Dedifferentiated amniotic fluid mesenchymal stem cell (primary cell): Measurements from ENCODE around the gene FOXK1.

Source experiments
- DNase-seq: peaks from one replicate; pipeline ENCODE4 v3.0.0-alpha.2; 2016; ENCODE audit errors: extremely low spot score

FOXK1 gene

DNA sequence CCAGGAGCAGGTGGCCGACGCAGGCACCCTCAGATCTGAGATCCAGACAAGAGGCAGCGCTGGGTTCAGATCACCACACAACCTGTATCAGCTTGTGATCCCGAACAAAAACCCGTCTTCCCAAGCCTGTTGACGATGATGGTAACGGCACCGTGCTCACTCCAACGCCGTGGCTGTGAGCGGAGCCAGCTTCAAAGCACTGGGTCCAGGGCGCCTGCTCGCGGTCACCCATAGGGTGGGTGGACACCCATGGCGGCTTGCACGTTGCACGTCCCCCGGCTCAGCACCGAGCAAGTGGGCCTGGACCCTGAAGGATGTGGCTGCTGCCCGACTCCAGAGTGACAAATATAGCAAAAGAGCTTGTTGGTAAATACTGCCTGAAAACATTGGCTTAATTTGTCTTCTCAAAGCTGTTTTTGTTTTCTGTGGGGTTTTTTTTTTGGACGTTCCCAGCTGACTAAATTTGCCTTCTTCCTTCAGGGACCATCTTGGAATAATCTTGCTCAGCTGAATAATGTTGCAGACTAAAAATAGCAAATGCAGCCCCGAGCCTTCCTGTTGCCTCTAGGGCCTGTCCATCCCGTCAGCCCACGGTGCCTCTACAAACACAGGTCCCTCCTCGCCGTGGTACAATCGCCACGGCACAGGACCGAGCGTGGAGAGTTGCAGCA, 41.0 kb downstream of the FOXK1 start:
- DNase-seq, result no peak

DNA sequence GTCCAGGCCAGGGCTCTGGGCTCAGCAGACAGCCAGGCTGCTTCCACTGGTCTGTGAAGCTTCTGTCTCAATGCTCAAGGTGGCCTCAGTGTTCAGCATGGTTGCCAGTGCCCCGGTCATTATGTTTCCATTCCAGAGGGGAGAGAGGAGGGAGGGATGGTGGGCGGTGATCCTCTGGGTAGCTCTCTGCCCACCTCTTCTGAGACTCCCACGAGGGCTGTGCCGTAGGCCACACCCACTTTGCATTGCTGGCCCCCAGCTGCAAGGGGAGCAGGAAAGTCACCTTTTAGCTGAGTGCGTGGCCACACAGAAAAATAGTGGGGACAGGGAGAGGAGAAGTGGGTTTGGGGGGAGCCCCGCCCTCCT, 42.5 kb downstream of the FOXK1 start:
- DNase-seq, result no peak

GRCh38 chr7:4725014-4725849, 43.1 kb downstream of the FOXK1 start:
- DNase-seq, result peak; percentile 86

- DNase-seq, result no peak
Observed at GRCh38 chr7:4725850-4726450, 43.9 kb downstream of the FOXK1 start.

DNA sequence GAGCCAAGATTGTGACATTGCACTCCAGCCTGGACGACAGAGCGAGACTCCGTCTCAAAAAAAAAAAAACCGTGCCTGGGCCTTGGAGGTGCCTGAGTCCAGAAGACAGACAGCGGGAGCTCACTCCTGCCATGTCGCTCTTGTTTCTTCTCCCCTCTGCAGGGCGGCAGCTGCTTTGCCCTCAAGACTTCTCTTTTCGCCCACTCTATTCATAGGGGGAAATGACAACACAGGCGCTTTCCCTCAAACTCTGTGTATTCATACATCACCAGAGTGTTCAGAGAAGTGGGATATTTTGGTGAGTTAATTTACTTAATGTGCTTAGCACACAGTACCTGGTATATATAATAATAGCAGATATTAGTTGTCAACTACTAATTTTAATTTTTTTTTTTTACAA, 44.5 kb downstream of the FOXK1 start:
- no peak for DNase-seq

- DNase-seq, result no peak
Observed at GRCh38 chr7:4727914-4728705, 46.0 kb downstream of the FOXK1 start.

DNA sequence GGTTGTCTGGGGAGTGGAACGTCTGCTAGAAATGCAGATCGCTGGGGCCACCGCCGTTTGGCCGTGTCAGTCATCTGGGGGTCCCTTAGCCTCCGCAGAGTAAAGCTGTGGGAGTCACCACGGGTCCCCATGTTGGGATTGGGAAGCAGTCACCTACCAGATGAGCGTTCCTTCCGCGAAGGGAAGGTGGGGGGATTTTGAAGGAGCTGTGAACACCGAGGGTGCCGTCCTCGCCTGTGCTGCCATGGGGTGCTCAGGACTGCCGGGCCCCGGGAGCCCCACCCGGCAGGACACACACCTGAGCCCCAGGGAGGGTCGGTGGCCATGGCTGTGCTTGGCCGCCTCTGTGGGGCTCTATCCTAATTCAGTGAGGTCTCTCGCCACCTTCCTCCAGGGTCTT, 47.2 kb downstream of the FOXK1 start:
- DNase-seq, result no peak

DNA sequence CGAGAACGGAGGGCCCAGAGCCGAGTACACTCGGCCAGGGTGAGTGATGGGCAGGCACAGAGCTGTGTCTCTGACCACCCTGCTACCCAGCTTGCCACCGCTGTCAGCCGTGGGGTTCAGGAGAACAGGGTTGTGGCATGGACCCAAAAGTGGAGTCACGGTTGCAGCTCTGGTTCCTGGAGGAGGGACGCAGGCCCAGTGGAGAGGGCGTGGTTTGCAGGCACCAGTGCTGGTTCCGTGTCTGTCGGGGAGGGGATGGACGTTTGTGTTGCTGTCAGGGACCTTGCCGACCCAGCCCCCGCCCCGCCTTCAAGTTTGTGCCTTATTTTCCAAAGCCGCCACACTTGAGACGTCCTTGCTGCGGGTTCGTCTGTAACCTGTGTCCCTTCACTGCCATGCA, 48.2 kb downstream of the FOXK1 start:
- no peak for DNase-seq

DNA sequence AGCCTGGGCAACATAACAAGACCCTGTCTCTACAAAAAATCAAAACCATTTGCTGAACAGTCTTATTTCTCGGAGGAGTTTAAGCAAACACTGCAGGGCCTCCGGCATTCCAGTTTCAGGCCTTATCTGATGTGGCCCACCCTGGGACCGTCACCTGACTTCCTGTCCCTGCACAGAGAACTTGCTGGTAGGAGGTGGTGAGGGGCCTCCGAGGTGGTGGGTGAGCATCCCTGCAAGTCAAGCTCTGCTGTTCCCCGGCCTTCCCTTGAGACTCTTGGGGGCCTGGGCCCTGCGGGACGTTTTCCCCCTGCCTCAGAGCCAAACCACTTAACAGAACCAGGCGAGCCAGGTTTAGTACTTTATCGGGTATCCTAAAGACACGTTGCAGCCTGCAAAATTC, 48.9 kb downstream of the FOXK1 start:
- no peak for DNase-seq

DNA sequence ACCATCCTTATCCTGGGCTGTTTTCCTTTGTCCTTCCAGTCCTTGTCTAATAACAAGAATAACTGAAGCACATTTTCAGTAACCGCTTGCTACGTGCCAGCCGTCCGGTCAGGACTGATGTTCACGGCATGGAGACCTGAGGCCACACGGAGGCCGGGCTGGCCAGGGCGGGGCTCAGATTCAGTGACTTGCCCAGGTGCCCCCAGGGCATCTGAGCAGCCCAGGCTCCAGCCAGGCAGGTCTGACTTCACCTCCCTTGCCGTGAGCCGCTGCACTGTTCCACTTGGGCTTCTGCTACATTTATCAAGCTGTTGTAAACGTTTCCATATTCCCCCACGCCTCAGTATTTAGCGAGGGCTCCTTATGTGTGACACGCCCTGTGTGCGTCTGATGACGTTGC, 49.7 kb downstream of the FOXK1 start:
- DNase-seq, result no peak

- DNase-seq, result no peak
Observed at GRCh38 chr7:4733936-4734528, 51.9 kb downstream of the FOXK1 start.

GRCh38 chr7:4734587-4735345, 52.7 kb downstream of the FOXK1 start:
- DNase-seq, result no peak

DNA sequence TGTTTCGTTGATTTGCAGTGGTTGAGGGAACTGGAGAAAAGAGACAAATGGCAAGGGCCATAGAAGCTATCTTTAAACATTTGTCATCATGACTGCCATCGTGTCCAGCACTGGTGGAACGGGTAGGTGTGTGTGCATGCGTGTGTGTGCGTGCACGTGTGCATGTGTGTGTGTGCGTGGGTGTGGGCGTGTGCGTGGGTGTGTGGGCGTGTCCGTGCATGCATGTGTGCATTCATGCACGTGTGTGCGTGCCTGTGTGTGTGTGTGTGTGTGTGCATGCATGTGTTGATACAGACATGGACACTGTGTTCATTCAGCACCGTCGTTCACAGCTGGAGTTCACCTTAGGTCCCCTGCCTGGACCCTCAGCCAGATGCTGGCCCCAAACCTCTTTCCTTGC, 55.2 kb downstream of the FOXK1 start:
- no peak for DNase-seq

DNA sequence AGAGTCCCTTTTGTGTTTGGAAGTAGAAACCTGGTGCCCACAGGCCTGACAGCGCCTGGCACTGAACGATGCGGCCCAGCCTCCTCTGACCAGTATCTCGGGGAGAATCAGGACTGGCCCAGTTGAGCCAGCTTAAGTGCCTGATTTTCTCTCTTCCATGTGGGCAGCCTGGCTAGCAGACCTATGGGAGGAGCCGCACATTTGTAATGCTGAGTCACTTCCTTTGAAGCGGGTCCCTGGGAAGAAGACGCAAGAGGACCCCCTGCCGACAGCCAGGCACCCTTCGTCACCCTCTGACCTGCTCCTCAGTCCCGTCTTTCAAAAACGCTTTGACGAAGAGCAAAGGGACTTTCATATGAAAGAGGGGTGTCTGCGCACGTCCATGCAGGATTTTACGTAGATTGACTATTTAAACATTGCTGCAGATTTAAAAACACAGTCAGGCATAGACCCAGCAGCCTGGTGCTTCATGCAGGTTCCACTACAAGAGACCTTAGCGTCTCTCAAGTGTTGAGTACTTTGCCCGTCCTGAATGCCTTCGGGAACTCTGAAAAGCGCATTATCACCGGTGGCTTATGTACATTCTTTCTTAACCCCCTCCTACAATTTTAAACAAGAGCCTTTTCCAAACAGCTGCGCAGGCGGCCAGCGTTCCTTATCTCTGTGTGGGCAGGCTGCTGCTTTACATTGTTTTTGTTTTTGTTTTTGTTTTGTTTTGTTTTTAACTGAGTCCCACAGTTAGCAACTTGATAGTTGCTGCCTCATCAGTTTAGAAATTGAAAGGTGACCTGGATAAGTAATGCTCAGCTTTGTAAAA, 56.8 kb downstream of the FOXK1 start:
- peak; percentile 38 for DNase-seq

- no peak for DNase-seq
Observed at GRCh38 chr7:4739528-4739992, 57.5 kb downstream of the FOXK1 start.

- no peak for DNase-seq
Observed at GRCh38 chr7:4740796-4741195, 58.7 kb downstream of the FOXK1 start.

DNA sequence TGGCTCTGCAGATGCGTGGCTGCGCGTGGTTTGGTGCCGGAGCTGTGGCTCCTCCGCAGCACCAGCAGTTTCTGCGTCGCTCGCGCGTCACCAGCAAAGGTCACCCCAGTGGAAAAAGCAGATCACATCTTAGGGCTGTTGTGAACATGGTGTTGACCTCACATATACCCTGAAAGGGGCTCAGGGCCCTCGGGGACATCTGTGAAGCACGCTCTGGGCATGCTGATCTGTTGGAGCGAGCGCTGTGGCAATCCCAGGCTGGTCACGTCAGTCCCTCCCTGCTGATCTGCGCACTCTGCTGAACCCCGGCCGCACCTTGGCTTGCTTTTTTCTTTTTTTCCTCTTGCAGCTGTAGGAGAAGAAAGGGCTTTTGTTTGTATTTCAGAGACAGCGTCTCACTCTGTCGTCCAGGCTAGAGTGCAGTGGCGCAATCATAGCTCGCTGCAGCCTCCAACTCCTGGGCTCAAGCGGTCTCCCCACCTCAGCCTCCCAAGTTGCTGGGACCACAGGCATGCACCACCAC, 60.0 kb downstream of the FOXK1 start:
- DNase-seq, result no peak

DNA sequence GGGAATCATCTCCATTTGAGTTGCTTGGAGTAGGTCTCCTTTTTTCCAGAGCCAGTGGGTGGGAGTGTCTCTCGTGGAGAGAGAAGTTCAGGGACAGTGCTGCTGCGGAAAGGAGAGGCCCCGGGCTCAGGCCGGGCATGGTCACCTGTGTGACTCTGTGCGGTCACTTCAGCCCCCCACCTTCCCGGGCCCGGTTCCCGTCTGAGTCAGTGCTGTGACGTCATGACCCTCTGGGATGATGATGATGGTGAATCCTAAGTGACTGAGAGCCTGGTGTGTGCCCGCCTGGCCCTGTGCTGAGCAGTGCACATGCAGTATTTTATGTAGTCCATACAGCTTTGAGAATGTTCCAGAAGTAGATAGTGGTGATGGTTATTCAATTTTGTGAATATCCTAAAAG, 60.8 kb downstream of the FOXK1 start:
- no peak for DNase-seq

DNA sequence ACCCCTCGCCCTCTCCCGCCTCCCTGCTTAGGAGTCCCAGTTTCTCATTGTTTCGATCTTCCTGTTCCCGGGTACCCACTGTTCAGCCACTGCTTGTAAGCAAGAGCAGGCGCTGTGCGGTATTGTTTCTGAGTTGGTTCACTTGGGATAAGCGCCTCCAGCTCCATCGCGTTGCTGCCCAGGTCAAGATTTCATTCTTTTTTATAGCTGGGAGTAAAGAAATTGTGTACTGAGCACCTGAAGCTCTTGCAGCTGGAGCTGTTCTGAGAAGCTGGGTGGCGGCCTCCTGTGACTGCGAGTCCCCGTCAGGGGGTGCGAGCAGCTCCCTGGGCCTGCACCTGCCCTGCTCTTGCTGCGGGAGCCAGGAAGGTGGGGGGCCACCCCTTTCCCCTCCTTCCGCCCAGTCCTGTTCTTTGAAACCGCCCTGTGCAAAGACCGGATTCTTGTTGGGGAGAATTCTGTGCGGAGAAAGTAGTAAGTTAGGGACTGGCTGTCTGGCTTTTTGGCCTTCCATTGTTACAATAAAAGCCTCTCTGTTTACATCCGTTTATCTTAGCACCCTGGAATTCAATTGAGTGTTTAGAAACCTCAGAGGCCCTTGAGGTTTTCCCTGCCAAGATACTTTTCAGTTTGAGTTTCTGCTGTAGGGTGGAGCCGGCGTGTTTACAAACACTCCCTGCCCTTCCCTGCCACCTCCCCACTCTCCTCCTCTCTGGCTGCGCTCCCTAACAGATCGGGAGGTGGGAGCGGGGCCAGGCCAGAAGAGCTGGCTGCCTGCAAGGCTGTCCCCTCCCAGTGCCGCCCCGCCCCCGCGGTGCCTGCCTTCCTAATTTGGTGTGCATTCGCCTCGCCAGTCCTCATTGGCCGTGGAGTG, 62.5 kb downstream of the FOXK1 start:
- DNase-seq, result peak; percentile 99
